ENCODE results near the gene STIMATE.

The STIMATE gene

GRCh38 chr3:52860424-52860768 is 37.0 kb downstream of the STIMATE start:
- DNase-seq = peak; percentile 18

- no peak for DNase-seq
Observed at GRCh38 chr3:52859686-52860423, 37.5 kb downstream of the STIMATE start.

DNA sequence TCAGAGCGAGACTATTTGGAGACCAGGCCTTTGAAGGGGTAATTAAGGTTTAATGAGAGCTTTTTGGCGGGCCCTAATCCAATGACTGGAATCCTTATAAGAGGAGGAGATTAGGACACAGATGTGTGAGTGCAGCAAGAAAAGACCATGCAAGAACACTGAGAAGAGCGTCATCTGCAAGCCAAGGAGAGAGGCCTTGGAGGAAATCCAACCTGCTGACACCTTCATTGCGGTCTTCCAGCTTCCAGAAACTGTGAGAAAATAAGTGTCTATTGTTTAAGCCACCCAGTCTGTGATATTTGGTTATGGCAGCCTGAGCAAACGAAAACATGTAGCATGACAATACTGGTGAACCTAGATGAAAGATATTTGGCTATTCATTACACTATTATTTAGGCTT is 39.5 kb downstream of the STIMATE start:
- DNase-seq = peak; percentile 88

DNA sequence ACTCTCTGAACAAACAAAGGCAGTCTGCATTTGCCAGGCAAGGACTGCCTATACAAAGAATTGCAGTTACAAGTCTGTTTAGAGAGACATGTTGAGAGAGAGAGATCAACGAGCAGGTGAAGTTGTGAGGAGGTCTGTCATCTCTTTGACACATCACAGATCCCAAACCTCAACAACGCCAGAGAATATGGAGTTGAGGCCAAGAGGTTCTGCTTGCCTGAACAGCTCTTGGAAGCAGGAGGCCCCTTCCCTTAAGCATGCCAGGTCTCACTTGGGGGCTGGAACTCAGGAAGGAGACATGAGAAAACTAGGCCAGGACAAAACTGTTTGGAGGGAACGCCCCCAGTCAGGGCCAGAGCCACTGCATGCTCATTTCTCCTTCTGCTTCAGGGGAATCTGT is 40.2 kb downstream of the STIMATE start:
- DNase-seq = no peak

DNA sequence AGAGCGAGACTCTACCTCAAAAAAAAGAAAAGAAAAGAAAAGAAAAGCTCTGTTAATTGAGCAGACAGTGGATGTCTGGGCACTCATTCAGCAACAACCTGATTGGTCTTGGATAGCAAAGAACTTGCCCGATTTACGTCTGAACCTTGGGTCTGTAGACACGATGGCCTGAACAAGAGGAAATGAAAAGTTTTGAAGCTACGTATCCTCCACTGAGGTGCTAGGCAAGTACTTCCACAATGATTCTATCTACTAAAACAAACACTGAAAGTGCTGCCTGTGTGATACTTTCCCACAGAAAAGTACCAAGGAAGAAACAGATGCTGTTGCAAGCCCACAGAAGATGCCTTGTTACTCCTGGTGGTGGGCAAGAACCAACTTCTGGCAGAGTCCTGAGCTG is 40.7 kb downstream of the STIMATE start:
- DNase-seq = no peak

DNA sequence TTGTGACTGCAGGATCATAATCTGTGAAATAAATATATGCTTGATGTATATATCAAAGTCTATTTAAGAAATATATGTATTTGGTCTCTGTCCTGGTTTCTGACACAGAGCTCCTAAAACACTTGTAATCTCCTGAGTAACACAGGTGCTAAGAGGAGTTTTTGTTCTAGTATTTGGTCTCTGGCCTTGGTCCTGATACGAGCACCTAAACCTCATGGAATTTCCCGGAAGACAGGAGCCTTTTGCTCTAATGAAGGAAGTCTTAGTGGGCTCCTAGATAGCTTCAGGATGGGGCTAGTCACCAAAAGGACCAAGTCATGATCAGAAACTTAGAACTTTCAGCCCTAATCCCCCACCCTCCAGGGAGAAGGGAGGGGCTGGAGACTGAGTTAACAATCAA is 43.3 kb downstream of the STIMATE start:
- no peak for DNase-seq

- no peak for DNase-seq
Observed at GRCh38 chr3:52852419-52852818, 44.9 kb downstream of the STIMATE start.

- DNase-seq = peak; percentile 16
Observed at GRCh38 chr3:52851348-52851747, 46.0 kb downstream of the STIMATE start.

DNA sequence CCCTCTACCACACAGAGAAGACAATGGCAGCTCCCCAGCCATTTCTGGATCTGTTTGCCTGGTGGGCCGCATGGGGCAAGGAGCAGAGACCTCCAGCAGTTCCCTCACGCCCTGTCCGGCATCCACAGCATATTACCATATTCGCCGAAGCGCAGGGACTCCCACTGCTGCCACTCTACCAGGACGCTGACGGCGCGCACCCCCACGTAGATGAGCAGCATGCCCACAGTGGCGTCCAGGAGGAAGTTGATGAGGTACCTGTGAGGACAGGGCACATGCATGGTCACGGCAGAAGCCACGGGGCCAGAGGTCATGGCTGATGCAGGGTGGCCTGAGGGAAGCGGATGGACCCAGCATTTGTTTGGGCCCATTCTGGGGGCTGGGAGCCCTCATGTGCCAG is 47.7 kb downstream of the STIMATE start:
- no peak for DNase-seq

- DNase-seq = no peak
Observed at GRCh38 chr3:52848617-52849016, 48.7 kb downstream of the STIMATE start.

- DNase-seq = no peak
Observed at GRCh38 chr3:52847726-52848125, 49.6 kb downstream of the STIMATE start.

DNA sequence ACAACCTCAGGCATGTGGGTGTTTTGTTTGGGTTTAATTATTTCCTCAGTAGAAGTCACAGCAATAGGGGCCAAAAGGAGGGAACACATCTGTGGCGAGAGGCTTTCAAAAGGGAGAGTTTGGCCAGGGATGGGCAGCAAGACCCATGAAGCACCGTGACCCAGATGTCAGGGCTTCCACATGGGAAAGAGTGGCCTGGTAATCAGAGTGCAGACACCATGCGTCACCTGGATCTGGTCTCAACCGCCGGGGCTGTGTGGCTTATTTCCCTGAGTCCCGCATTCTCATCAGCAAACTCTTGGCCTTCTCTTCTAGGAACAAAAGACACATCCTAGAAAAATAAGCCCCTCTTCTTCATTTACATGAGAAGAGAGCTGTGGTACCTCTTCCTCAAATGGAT is 50.1 kb downstream of the STIMATE start:
- no peak for DNase-seq

DNA sequence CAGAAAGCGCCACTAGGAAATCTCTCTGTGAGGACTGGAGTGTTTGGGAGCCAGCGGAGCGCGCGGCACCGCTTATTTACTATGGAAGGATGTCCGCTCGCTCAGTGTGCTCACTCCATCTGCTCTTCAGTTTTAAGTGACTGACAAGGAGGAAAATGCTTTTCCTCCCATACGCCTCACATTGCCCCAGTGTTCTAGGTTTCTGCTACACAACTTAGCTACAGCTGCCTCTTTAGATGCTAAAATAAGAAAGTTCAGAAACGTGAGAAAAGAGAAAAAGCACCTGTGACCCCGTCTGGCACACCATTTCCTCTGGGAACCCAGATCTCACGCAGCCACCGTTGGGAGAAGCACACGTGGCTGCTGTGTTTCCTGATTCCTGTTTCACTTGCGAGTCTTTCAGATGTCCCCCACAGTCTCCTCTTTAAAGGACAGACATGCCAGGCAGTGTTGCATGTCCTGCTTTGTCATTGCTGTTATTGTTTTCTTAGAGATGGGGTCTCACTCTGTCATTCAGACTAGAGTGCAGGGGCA is 50.8 kb downstream of the STIMATE start:
- DNase-seq = peak; percentile 14

DNA sequence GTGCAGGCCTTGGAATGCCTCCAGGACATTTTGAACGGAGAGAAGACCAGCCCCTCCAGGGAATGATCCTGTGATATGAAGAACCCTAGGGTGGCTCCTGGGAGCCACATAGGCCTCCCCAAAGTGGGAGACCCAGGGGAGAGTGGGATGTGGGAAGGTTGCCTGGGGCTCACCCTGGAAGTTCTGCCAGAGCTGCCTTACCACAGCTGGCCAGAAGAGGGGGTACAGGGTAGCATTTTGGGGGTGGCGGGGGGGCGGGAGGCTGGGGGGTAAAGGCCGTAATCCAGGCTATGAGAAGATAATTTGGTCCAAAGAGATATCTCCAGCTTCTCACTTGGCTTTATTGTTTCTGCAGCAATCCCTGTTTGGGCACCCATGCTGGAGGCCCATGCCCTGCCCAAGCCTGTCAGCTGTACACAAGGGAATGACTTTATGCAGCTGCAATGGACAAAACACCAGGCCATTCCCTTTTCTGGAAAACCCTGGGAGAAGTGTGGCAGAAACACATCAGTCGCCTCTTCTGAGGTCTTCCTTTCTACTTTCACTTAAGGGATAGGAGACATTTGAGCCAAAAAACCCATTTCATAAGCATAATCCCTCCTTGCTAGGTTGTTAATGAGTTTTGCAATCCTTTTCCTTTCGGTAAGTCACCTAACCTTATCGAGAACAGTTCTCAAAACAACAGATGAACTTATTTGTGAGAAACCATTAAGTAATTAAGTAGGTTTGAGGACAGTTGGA is 51.5 kb downstream of the STIMATE start:
- DNase-seq = no peak

GRCh38 chr3:52845157-52845556 is 52.2 kb downstream of the STIMATE start:
- DNase-seq = no peak

- DNase-seq = no peak
Observed at GRCh38 chr3:52844290-52844975, 52.9 kb downstream of the STIMATE start.

DNA sequence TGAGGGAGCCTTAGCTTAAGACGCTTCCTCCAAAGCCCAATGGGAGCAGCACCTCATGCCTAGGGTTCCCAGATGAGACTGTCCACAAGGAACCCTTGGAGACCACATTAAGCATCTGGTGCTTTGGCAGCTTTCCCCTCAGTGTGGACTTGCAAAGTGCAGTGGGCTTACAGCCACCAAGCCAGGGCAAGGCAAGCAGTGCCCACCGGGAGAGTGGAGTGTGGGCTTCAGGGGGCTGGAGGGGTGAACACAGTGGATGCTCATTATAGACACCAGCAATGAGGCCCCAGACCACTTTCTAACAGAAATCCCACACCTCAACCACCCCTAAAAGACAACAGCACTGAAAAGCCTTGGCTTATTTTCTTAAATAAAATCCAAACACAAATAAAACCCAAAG is 53.5 kb downstream of the STIMATE start:
- DNase-seq = no peak

DNA sequence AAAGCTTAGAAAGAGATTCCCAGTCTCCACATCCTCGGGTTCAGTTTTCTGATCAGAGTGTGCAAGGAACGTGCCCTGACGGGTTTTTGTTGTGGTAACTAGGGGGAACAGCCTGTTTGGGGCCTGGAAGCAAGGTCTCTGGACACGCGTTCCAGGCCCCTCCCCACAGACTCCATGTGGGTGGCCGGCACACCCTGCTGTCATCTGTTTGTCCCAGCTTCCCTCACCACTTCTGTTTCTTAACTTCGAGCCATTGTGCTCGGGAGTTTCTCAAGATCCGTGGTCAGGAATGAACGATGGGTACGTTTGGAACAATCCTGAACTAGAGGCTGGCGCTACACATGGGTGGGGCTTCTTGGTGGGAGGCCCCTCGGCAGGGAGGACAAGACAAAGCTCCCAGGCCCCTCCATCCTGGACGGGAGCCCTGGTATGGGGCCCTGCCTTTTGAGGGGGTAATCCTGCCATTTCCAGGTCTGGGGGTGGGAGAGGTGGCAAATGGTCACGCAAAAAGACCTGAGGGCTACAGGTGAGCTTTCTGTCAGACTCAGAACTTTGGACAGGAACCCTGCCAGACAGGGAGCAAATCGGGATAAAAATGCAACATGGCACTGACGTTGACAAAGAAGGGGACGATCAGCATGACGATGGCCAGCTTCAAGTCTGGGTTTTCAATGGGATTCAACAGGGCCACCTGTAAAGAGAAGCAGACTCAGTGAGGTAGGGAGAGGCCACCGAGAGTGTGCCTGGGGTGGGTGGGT is 54.1 kb downstream of the STIMATE start:
- DNase-seq = no peak

- no peak for DNase-seq
Observed at GRCh38 chr3:52842424-52842823, 54.9 kb downstream of the STIMATE start.

DNA sequence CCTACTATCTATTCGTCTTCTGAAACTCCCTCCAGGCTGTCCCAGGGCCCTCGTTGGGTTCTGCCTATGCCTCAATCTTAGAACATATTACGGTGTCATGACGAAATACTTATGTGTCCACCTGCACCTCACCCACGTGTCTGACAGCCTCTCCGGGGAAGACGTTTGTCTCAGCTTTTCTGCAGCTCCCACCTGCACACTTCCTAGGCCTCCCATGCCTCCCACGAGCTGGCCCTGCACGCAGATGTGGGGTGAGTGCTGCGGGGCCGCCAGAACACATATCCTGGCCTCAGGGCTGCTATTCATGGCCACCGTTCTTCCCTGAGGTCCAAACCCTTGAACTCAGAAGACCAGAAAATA is 55.4 kb downstream of the STIMATE start:
- DNase-seq = no peak

DNA sequence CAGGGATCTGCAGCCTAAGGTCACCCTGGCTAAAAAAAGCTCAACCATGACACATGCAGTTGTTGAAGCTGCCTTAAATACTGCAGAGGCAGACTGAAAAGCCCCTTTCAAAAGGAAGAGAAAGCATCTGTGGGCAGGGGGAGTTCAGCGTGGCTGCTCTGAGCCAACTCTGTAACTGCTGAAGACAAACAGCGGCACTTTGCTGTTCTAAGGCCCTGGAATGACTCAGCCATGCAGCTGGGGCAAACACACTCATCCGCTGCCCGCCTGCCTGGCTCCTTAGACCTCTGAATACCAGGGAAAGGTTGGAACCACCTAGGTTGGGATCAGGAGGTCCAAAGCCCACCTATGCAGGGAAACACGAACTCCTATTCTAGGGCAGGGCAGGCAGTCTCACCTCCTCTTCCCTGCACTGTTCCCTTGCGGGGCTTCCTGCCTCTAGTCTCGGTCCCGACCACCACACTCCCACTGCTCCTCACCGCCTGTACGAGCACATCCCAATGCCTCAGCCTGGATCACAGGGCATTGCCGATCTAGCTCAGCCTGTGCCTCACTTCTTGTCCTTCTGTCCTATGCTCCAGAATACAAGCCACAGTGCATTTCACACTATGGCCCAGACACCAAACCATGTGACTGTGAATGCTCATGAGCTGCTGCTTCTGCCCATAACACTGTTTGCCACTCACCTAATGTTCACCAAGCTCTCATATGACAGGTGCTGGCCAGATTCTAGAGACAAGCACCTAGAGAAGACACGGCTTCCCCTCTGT is 56.0 kb downstream of the STIMATE start:
- no peak for DNase-seq

- DNase-seq = no peak
Observed at GRCh38 chr3:52839892-52840545, 57.3 kb downstream of the STIMATE start.
